ENCODE data around the gene EEFSEC. TPM values are rescaled to one million over a fixed set of nuclear protein-coding genes. Genes with fewer than 3 reads are reported as not detected.

EEFSEC gene
- total RNA-seq, 4 donors from 2014 or later, result 9.1 to 17.4 (median 15.8) TPM

GRCh38 chr3:128269006-128269775, 115.9 kb downstream of the EEFSEC start:
- H3K9me3 ChIP-seq, result no peaks in the 10 kb centered on the region
- H3K4me3 ChIP-seq, result no peak overlapping the region
- no peak for DNase-seq (ENCODE audit: extremely low spot score)
- TF ChIP-seq POLR2AphosphoS5 (IDR thresholded peaks at IDR 0.05) (no peak), EP300 (IDR thresholded peaks at IDR 0.05) (no peak), CTCF (IDR thresholded peaks at IDR 0.05) (no peak), POLR2A (IDR thresholded peaks at IDR 0.05; ENCODE audit: low read depth) (no peak)
- H3K27ac ChIP-seq (replicated peaks in 1 of 4), result no peak overlapping the region
- intact Hi-C loops (cut with DNase I), result no loop called here
- H3K36me3 ChIP-seq, result peaks cover 0 to 46% (median 25%) of the 10 kb centered on the region in 4 donors
- no peaks in the 10 kb centered on the region for H3K27me3 ChIP-seq
- peaks cover 0 to 9% (median under 1%) of the 10 kb centered on the region in 4 donors for H3K4me1 ChIP-seq
- 83% methylated on average over 8 of the region's 11 CpGs for WGBS

- H3K27ac ChIP-seq (replicated peaks in 1 of 4), result no peak overlapping the region
- intact Hi-C loops (cut with DNase I), result no loop called here
- H3K4me3 ChIP-seq, result no peak overlapping the region
- DNase-seq (ENCODE audit: extremely low spot score), result no peak
- H3K4me1 ChIP-seq, result peaks cover 0 to 9% (median 0%) of the 10 kb centered on the region in 4 donors
- 74% methylated on average over 3 of the region's 3 CpGs for WGBS
- no peaks in the 10 kb centered on the region for H3K9me3 ChIP-seq
- TF ChIP-seq POLR2A (IDR thresholded peaks at IDR 0.05; ENCODE audit: low read depth) (no peak), CTCF (IDR thresholded peaks at IDR 0.05) (no peak), POLR2AphosphoS5 (IDR thresholded peaks at IDR 0.05) (no peak), EP300 (IDR thresholded peaks at IDR 0.05) (no peak)
- H3K36me3 ChIP-seq, result peaks cover 0 to 40% (median 19%) of the 10 kb centered on the region in 4 donors
- H3K27me3 ChIP-seq, result no peaks in the 10 kb centered on the region
Observed at GRCh38 chr3:128269796-128270195, 116.5 kb downstream of the EEFSEC start.

GRCh38 chr3:128270559-128271492, 117.5 kb downstream of the EEFSEC start:
- Histone ChIP-seq H3K27ac (replicated peaks in 1 of 4) (no peak overlapping the region), H3K4me1 (peaks cover 0 to 9% (median 0%) of the 10 kb centered on the region in 4 donors), H3K36me3 (peaks cover 0 to 30% (median 14%) of the 10 kb centered on the region in 4 donors), H3K4me3 (no peak overlapping the region), H3K9me3 (no peaks in the 10 kb centered on the region), H3K27me3 (no peaks in the 10 kb centered on the region)
- peak; percentile 45 for DNase-seq (ENCODE audit: extremely low spot score)
- intact Hi-C loops (cut with DNase I), result no loop called here
- WGBS, result 93% methylated on average over 7 of the region's 7 CpGs
- TF ChIP-seq CTCF (IDR thresholded peaks at IDR 0.05) (no peak), POLR2A (IDR thresholded peaks at IDR 0.05; ENCODE audit: low read depth) (no peak), EP300 (IDR thresholded peaks at IDR 0.05) (no peak), POLR2AphosphoS5 (IDR thresholded peaks at IDR 0.05) (no peak)

GRCh38 chr3:128271536-128272332, 118.5 kb downstream of the EEFSEC start:
- intact Hi-C loops (cut with DNase I), result no loop called here
- DNase-seq (ENCODE audit: extremely low spot score), result peak; percentile 68
- TF ChIP-seq POLR2AphosphoS5 (IDR thresholded peaks at IDR 0.05) (no peak), POLR2A (IDR thresholded peaks at IDR 0.05; ENCODE audit: low read depth) (no peak), EP300 (IDR thresholded peaks at IDR 0.05) (no peak), CTCF (IDR thresholded peaks at IDR 0.05) (no peak)

More at GRCh38 chr3:128271536-128272332, 118.5 kb downstream of the EEFSEC start:
- 90% methylated on average over 11 of the region's 11 CpGs for WGBS
- Histone ChIP-seq H3K4me3 (no peak overlapping the region), H3K36me3 (peaks cover 0 to 25% (median 14%) of the 10 kb centered on the region in 4 donors), H3K4me1 (peaks cover 0 to 7% (median 0%) of the 10 kb centered on the region in 4 donors), H3K27me3 (no peaks in the 10 kb centered on the region), H3K27ac (replicated peaks in 1 of 4) (no peak overlapping the region), H3K9me3 (no peaks in the 10 kb centered on the region)
